Type B pancreatic cell (in vitro differentiated cells): Measurements from ENCODE around the gene LONP2. TPM values are rescaled to one million over a fixed set of nuclear protein-coding genes. Genes with fewer than 3 reads are reported as not detected.

Experiments used
- DNase-seq: peaks from one replicate; pipeline ENCODE4 v3.0.0; 2021; ENCODE audit warnings: mixed read lengths; ENCODE audit not compliant: unreplicated experiment; ENCODE audit errors: extremely low spot score
- H3K27ac Mint-ChIP-seq: 2 replicates; pipeline ENCODE4 v1.8.0; 2021; ENCODE audit warnings: mild to moderate bottlenecking, mixed read lengths
- H3K27me3 Mint-ChIP-seq: 2 replicates; pipeline ENCODE4 v1.8.0; 2021; ENCODE audit warnings: mixed read lengths
- H3K36me3 Mint-ChIP-seq: 2 replicates; pipeline ENCODE4 v1.8.0; 2021; ENCODE audit warnings: mixed read lengths
- H3K4me1 Mint-ChIP-seq: one replicate; pipeline ENCODE4 v1.8.0; 2021; ENCODE audit warnings: mixed read lengths; ENCODE audit not compliant: unreplicated experiment
- H3K4me3 Mint-ChIP-seq: 2 replicates; pipeline ENCODE4 v1.8.0; 2021; ENCODE audit warnings: mild to moderate bottlenecking, mixed read lengths
- H3K9me3 Mint-ChIP-seq: 2 replicates; pipeline ENCODE4 v1.8.0; 2021; ENCODE audit warnings: mixed read lengths
- total RNA-seq: library from RNA; stranded (reverse); gene quantifications from 2 replicates; pipeline ENCODE4 v1.2.1, GENCODE V29; 2021; ENCODE audit warnings: low replicate concordance
- TF ChIP-seq, protein P1 (sequence below): fragments of 200-600 bp; sonication (generic); conservative IDR thresholded peaks from 2 replicates; pipeline ENCODE4 v1.5.0; 2021; ENCODE audit warnings: antibody characterized with exemption, mild to moderate bottlenecking

Gene LONP2
- total RNA-seq, 1 donor from 2014 or later, result 65.5 TPM

DNA sequence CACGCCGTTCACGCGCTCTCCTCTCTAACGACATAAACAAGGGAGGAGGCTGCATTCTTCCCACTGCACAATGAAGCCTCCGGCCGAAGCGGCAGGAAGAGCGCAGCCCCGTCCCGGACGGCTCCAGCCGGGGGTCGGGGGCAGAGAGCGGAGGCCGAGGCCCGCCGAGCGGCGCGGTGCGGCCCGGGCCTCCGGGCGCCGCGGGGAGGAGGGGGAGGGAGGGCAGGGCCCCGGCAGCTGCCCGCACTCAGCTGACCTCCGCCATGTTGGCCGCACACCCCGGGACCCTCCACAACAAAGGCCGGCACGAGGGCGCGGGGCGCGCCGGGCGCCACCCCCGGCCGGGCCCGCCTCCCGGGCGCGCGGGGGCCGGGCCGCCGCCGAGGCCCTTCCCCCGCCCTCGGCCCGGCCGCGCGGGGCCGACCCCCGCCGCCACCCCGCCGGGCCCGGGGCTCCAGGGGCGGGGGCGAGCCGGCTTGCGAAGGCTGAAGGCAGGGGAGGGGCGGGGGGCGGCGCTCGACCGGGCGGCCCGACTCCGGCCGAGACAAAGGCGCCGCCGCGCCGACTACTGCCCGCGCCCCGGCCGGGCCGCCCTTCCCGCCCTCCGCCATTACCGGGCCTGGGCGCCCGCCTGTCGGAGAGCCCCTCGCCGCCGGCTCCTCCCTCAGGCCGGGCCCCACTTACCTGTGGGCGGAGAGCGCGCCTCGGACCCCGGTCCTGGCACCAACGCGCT lies 140.6 kb downstream of the LONP2 start:
- TF ChIP-seq, protein P1, sequence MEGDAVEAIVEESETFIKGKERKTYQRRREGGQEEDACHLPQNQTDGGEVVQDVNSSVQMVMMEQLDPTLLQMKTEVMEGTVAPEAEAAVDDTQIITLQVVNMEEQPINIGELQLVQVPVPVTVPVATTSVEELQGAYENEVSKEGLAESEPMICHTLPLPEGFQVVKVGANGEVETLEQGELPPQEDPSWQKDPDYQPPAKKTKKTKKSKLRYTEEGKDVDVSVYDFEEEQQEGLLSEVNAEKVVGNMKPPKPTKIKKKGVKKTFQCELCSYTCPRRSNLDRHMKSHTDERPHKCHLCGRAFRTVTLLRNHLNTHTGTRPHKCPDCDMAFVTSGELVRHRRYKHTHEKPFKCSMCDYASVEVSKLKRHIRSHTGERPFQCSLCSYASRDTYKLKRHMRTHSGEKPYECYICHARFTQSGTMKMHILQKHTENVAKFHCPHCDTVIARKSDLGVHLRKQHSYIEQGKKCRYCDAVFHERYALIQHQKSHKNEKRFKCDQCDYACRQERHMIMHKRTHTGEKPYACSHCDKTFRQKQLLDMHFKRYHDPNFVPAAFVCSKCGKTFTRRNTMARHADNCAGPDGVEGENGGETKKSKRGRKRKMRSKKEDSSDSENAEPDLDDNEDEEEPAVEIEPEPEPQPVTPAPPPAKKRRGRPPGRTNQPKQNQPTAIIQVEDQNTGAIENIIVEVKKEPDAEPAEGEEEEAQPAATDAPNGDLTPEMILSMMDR, result no peak
- no peaks in the 10 kb centered on the region for H3K27me3 Mint-ChIP-seq
- H3K4me3 Mint-ChIP-seq, result peak overlapping the region; percentile 92
- peaks cover 9% of the 10 kb centered on the region for H3K36me3 Mint-ChIP-seq
- DNase-seq, result peak; percentile 76
- H3K9me3 Mint-ChIP-seq, result peaks cover 8% of the 10 kb centered on the region
- H3K4me1 Mint-ChIP-seq, result peaks cover 27% of the 10 kb centered on the region
- peak overlapping the region; percentile 96 for H3K27ac Mint-ChIP-seq

DNA sequence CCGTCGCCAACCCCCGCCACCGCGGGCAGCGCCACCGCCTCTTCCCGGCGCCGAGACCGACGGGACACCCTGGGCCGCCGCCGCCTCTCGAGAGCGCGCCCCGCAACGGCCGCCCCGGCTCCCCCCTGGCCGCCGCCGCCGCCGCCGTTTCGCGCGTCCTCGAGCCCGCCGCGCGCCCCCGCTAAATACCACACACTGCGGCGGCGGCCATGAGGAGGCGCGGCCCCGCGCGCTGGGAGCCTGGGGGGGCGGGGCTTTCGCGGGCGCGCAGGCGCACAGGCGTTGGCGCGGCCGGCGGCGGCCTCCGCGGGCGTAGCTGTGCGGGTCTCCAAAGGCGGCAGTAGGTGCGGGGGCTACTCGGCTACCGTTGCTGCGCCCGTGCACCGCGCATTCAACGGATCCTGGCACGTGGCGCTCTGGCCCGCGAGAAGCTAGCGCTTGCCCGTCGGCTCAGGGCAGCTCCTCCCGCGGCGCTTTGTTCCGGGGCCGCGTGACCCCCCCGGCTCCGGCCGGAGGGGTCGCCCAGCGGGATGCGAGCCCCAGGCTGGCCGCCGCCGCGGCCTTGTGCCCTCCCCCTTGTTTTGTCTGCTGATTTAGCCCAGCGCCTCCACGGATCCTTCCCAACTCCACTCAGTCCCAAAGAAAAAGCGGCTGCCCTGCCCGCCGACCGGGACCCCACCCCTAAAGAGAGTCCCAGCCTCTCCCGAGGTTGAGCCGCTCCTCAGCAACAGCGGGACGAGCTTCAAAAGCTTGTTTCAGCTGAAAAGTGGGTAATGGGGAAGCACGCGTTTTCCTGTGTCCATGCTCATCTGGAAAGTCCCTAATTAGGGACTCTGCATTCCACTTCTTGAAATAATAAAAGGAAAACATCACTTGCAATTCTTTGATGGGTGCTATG lies 141.4 kb downstream of the LONP2 start, which contains the start of gene SIAH1:
SIAH1 (minus strand) TSS at position 161 of the 898 bp plus-strand sequence. CDS start 22,985 bp downstream, outside the sequence.
- peaks cover 7% of the 10 kb centered on the region for H3K36me3 Mint-ChIP-seq
- peak; percentile 95 for DNase-seq
- H3K27ac Mint-ChIP-seq, result peak within 1 kb of the TSS; percentile 98
- peaks cover 22% of the 10 kb centered on the region for H3K4me1 Mint-ChIP-seq
- TF ChIP-seq, protein P1, result no peak
- H3K27me3 Mint-ChIP-seq, result no peaks in the 10 kb centered on the region
- H3K4me3 Mint-ChIP-seq, result peak within 1 kb of the TSS; percentile 95
- peaks cover 8% of the 10 kb centered on the region for H3K9me3 Mint-ChIP-seq

DNA sequence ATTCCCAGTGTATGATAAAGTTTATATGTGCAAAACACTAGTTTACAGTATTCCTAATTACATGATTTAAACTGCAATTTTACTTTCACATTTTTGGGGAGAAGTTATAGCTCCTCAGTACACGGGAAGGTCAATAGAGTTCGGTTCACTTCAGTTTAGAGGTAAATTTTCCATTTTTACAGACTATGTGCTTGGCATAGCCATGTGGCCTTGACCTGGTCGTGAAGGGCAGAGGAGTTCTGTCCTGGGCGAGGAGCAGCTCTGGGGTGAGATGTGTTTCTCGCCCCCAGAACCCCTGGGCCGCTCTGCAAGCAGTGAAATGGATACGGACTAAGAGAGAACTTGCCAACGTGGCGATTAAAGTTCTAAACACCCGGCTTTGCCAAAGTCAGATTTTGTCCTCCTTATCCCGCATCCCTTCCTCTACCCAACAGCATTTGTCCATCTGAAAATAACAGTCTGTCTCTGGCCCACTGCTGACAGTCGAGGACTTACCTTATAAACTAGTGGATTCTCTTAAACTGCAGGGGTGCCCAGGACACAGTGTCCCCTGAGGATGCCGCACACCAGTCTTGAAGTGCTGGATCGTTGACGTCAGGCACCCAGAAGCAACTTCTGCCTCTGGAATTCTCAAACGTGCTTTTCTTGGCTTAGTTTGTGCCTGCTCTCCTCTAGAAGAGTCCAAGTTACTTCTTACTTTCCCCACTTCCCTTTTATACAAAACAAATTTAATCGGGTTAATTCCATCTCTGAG lies 142.6 kb downstream of the LONP2 start:
- Mint-ChIP-seq H3K27ac (peak overlapping the region; percentile 43), H3K27me3 (no peaks in the 10 kb centered on the region), H3K4me3 (peak overlapping the region; percentile 60), H3K4me1 (peaks cover 13% of the 10 kb centered on the region), H3K9me3 (peaks cover under 1% of the 10 kb centered on the region), H3K36me3 (no peaks in the 10 kb centered on the region)
- DNase-seq, result no peak
- TF ChIP-seq, protein P1, result no peak

DNA sequence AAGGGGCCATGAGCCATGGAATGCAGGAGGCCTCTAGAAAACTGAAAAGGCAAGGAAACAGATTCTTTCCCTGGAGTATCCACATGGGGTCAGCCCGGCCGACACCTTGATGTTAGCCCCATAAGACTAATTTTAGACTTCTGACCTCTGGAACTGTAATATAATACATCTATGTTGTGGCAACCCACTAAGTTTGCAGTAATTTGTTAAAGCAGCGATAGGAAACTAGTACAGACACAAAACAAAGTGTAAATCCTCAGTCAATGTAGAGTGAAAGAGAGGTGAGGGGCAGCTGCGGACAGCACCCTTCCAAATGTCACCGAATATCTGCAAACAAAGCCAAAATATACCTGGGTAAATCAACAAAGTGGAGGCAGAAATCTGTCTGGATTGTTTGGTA lies 148.3 kb downstream of the LONP2 start:
- no peak overlapping the region for H3K27ac Mint-ChIP-seq

More for the DNA sequence above, 148.3 kb downstream of the LONP2 start:
- Mint-ChIP-seq H3K36me3 (no peaks in the 10 kb centered on the region), H3K9me3 (no peaks in the 10 kb centered on the region), H3K27me3 (no peaks in the 10 kb centered on the region), H3K4me3 (no peak overlapping the region), H3K4me1 (peaks cover 6% of the 10 kb centered on the region)
- no peak for DNase-seq
- TF ChIP-seq, protein P1, result no peak
